T-cell (primary cell): Measurements from ENCODE around the gene SEMA4D. TPM values are rescaled to one million over a fixed set of nuclear protein-coding genes. Genes with fewer than 3 reads are reported as not detected.
A peak's percentile ranks its signal among the peaks of the same experiment; 100 is the strongest.

ENCODE experiments used
- ATAC-seq, 4 experiments: fragments of 200-7000 bp in 3 of 4; fragments of 150-1000 bp in 1 of 4; cut with Tn5 transposase; replicated peaks in 1 of 4; 1 replicate in 3 of 4; 2 replicates in 1 of 4; pipeline ENCODE4 v1.10.0; 2021; ENCODE audit warnings: moderate library complexity in 3 of 4, mild to moderate bottlenecking in 2 of 4, moderate number of reproducible peaks in 1 of 4
- CTCF ChIA-PET, 2 donors: fragments of 300-600 bp; sonication (Branson Sonifier 250); formaldehyde crosslinking; loops; one replicate each; lab custom pipeline; 2022; ENCODE audit warnings: antibody characterized with exemption in 2 of 2; lab: Charles Lee
- POLR2A ChIA-PET, 2 donors: fragments of 300-600 bp; sonication (Branson Sonifier 250); formaldehyde crosslinking; loops; one replicate each; lab custom pipeline; 2022; ENCODE audit warnings: antibody characterized with exemption in 2 of 2; lab: Charles Lee
- DNase-seq, 35 experiments: peaks; one replicate each; pipeline versions ENCODE4 v3.0.0 to v3.0.0-alpha.2; 2013 to 2023
- H3K27ac ChIP-seq: one replicate; pipeline ENCODE4 v1.5.1; 2013; ENCODE audit warnings: low read length
- H3K27me3 ChIP-seq, 2 experiments: replicated peaks in 1 of 2; 1 replicate in 1 of 2; 2 replicates in 1 of 2; pipeline versions ENCODE4 v1.6.1 to v1.7.0; 2013; ENCODE audit warnings: low read length in 1 of 2, mixed read lengths in 1 of 2; ENCODE audit not compliant: control insufficient read depth in 2 of 2, insufficient read depth in 2 of 2; ENCODE audit errors: extremely low read depth in 1 of 2
- H3K36me3 ChIP-seq, 2 donors: 1 replicate in 1 of 2; 2 replicates in 1 of 2; pipeline versions ENCODE4 v1.6.1 to v1.7.0; 2013; ENCODE audit warnings: low read length in 1 of 2; ENCODE audit not compliant: control insufficient read depth in 2 of 2, insufficient read depth in 1 of 2; ENCODE audit errors: extremely low read depth in 1 of 2
- H3K4me1 ChIP-seq, 2 experiments: 1 replicate in 1 of 2; 2 replicates in 1 of 2; pipeline versions ENCODE4 v1.6.1 to v1.7.0; 2013; ENCODE audit warnings: low read length in 2 of 2, mixed read lengths in 1 of 2; ENCODE audit not compliant: insufficient read depth in 2 of 2, control insufficient read depth in 1 of 2; ENCODE audit errors: extremely low read depth in 1 of 2
- H3K4me3 ChIP-seq, 2 donors: 1 replicate in 1 of 2; 2 replicates in 1 of 2; pipeline versions ENCODE4 v1.5.1 to v1.7.0; 2013; ENCODE audit warnings: mild to moderate bottlenecking in 2 of 2, low read length in 1 of 2, moderate library complexity in 1 of 2; ENCODE audit not compliant: control insufficient read depth in 1 of 2; ENCODE audit errors: extremely low read depth in 1 of 2
- H3K9me3 ChIP-seq: 2 replicates; pipeline ENCODE4 v1.7.0; 2013
- H3K27ac Mint-ChIP-seq, 2 donors: one replicate each; pipeline ENCODE4 v1.8.0; 2020 to 2021; ENCODE audit warnings: mild to moderate bottlenecking in 2 of 2, mixed read lengths in 2 of 2
- H3K27me3 Mint-ChIP-seq, 2 donors: one replicate each; pipeline ENCODE4 v1.8.0; 2021 to 2022; ENCODE audit warnings: mixed read lengths in 2 of 2
- H3K36me3 Mint-ChIP-seq: one replicate; pipeline ENCODE4 v1.8.0; 2021; ENCODE audit warnings: mixed read lengths
- H3K4me1 Mint-ChIP-seq, 3 donors: one replicate each; pipeline ENCODE4 v1.8.0; 2020 to 2022; ENCODE audit warnings: mixed read lengths in 3 of 3, mild to moderate bottlenecking in 1 of 3
- H3K4me3 Mint-ChIP-seq, 3 donors: one replicate each; pipeline ENCODE4 v1.8.0; 2020 to 2022; ENCODE audit warnings: mild to moderate bottlenecking in 3 of 3, mixed read lengths in 3 of 3, moderate library complexity in 3 of 3
- H3K9me3 Mint-ChIP-seq, 3 donors: one replicate each; pipeline ENCODE4 v1.8.0; 2020 to 2022; ENCODE audit warnings: mixed read lengths in 3 of 3
- WGBS: methylation state at CpG from one replicate; pipeline ENCODE4 v1.1.5; 2013; ENCODE audit warnings: missing lambda C conversion rate; ENCODE audit not compliant: insufficient coverage; 5-methylcytosine and 5-hydroxymethylcytosine counted together
- total RNA-seq, 35 experiments: library from RNA in 6 of 35; stranded (reverse) in 6 of 35; fragments of 120-200 nt in 1 of 35; gene quantifications; one replicate each; pipeline versions ENCODE4 v1.2.1 to v1.2.4 and lab custom pipeline; 2013 to 2026

SEMA4D gene
- total RNA-seq, 5 donors from 2014 or later (not counting 1 experiment from before 2014, with no cell fraction given): 347 to 585 (median 434) TPM

DNA sequence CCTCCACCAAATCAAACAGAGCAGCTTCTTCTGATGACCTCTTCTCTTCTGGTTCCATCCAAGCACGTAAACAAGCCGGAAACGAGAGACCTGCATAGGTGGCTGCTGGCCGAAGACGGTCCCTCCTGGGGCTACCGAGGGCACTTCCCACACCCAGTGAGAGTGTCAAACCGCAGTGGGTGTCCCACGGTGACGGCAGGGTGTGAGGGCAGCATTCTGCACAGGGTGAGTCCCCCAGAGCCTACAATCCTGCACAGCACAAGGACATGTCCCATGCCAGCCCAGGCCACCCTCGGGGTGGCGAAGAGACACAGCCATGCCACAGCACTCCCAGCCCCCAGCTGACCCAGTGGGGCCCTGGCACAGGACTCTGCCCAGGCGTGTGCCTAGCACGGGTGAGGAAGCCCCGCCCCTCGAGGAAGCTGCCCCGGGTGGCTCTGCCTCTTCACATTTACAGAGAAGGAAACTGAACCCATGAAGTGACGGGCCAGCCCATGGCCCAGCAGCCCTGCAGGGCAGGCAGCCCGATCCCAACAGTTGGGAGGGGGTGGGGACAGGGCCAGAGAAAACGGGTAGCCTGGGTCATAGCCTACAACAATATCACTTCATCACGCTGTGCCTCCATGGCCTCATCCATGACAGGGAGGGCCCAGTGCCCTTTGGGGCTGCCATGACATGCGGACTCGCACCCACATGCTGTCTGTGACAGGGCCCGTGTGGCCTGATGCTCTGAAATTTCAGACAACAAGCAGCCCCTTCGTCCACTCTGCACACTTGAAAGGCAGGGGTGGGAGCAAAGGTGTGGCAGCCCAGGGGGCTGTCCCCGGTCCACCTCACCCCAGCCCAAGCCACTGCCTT lies 43.2 kb downstream of the SEMA4D start:
- Histone ChIP-seq H3K36me3 (peaks cover 14 to 55% of the 10 kb centered on the region in 2 donors), H3K27me3 (no peaks in the 10 kb centered on the region), H3K9me3 (no peaks in the 10 kb centered on the region), H3K27ac (peak overlapping the region; percentile 81), H3K4me3 (peak overlapping the region; percentile 2 to 8), H3K4me1 (peaks cover 66 to 89% of the 10 kb centered on the region in 2 experiments)
- ATAC-seq: peak in 2 of 4 experiments; percentile 11 to 13
- Mint-ChIP-seq H3K9me3 (no peaks in the 10 kb centered on the region), H3K27me3 (no peaks in the 10 kb centered on the region), H3K27ac (peak overlapping the region; percentile 96 to 97), H3K4me3 (peak overlapping the region; percentile 32 to 72 (median 69)), H3K36me3 (peaks cover 37% of the 10 kb centered on the region), H3K4me1 (peaks cover 96 to 97% (median 97%) of the 10 kb centered on the region in 3 donors)
- ChIA-PET POLR2A (no interaction called here), CTCF (no interaction called here)
- DNase-seq: no peak
- WGBS: 45% methylated on average over 19 of the region's 25 CpGs

DNA sequence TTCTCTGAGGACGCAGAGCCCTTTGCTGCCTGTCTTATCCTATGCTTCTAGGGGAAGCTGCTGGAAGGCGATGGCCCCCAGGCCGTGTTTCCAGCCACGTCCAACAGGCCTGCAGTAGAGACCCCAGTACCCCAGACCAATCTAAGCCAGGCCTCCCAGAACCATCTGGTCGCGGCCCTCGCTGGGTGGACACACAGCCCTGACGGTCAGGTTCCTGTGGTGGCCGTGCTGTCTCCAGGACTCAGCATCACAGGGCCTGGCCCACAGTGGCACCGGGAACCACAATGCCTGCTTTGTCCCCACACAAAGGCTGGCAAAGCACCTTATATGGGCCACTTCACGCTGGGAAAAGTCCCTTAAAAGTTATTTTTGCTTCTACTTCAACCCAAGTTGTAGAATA lies 44.5 kb downstream of the SEMA4D start:
- no peak overlapping the region for H3K27ac ChIP-seq
- Mint-ChIP-seq H3K4me3 (peak overlapping the region in 2 of 3 donors; percentile 34 to 72), H3K4me1 (peaks cover 96 to 97% (median 97%) of the 10 kb centered on the region in 3 donors), H3K36me3 (peaks cover 40% of the 10 kb centered on the region), H3K9me3 (no peaks in the 10 kb centered on the region), H3K27me3 (no peaks in the 10 kb centered on the region), H3K27ac (peak overlapping the region; percentile 96 to 97)
- CTCF ChIA-PET: no interaction called here
- no peak overlapping the region for H3K4me3 ChIP-seq
- H3K9me3 ChIP-seq: no peaks in the 10 kb centered on the region
- POLR2A ChIA-PET: no interaction called here
- no peaks in the 10 kb centered on the region for H3K27me3 ChIP-seq
- peaks cover 13 to 57% of the 10 kb centered on the region in 2 donors for H3K36me3 ChIP-seq
- WGBS: 96% methylated on average over 9 of the region's 11 CpGs
- ATAC-seq: no peak
- peaks cover 69 to 90% of the 10 kb centered on the region in 2 experiments for H3K4me1 ChIP-seq
- DNase-seq: no peak

DNA sequence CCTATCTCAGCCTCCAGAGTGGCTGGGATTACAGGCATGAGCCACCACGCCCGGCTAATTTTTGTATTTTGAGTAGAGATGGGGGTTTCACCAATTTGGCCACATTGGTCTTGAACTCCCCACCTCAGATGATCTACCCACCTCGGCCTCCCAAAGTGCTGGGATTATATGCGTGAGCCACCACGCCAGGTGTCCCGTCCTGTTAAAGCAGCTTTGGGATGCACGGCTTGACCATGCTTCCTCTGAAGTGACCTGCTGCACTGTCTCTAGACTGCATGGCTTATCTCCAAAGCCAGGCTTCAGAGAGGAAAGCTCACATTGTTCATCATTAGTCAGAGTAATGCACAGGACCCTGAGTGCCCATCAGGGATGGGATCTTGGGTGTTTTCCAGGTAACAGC lies 45.4 kb downstream of the SEMA4D start:
- Mint-ChIP-seq H3K4me1 (peaks cover 93 to 97% (median 95%) of the 10 kb centered on the region in 3 donors), H3K36me3 (peaks cover 42% of the 10 kb centered on the region), H3K27ac (peak overlapping the region; percentile 96 to 97), H3K9me3 (no peaks in the 10 kb centered on the region), H3K4me3 (peak overlapping the region in 1 of 3 donors; percentile 72), H3K27me3 (no peaks in the 10 kb centered on the region)
- Histone ChIP-seq H3K4me3 (no peak overlapping the region), H3K27me3 (no peaks in the 10 kb centered on the region), H3K27ac (no peak overlapping the region), H3K4me1 (peaks cover 70 to 90% of the 10 kb centered on the region in 2 experiments), H3K9me3 (no peaks in the 10 kb centered on the region), H3K36me3 (peaks cover 13 to 56% of the 10 kb centered on the region in 2 donors)
- POLR2A ChIA-PET: interaction anchor here in 1 of 2 donors (0.5 kb wide), 1 partner anchor 12 kb away, joined by 6 read pairs; no protein-coding TSS in a partner anchor
- ATAC-seq: no peak
- 100% methylated on average over 5 of the region's 7 CpGs for WGBS
- CTCF ChIA-PET: interaction anchor here in 1 of 2 donors (0.5 kb wide), 1 partner anchor 69 kb away, joined by 4 read pairs; no protein-coding TSS in a partner anchor
- no peak for DNase-seq

DNA sequence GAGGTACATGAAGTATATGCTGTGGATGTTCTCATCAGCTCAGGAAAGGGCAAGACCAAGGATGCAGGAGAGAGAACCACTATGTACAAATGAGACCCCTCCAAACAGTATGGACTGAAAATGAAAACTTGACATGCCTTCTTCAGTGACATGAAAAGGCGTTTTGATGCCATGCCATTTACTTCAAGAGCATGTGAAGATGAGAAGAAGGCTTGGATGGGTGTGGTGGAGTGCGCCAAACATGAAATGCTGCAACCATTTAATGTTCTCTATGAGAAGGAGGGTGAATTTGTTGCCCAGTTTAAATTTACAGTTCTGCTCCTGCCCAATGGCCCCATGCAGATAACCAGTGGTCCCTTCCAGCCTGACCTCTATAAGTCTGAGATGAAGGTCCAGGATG lies 47.7 kb downstream of the SEMA4D start:
- H3K27me3 Mint-ChIP-seq: no peaks in the 10 kb centered on the region
- Histone ChIP-seq H3K9me3 (no peaks in the 10 kb centered on the region), H3K36me3 (peaks cover 12 to 68% of the 10 kb centered on the region in 2 donors), H3K27ac (no peak overlapping the region), H3K4me3 (no peak overlapping the region), H3K4me1 (peaks cover 57 to 90% of the 10 kb centered on the region in 2 experiments), H3K27me3 (no peaks in the 10 kb centered on the region)
- ATAC-seq (peak in 1 of 4 experiments; percentile 52), DNase-seq (peak in 1 of 35 experiments; percentile 51)
- WGBS: 57% methylated on average over 1 of the region's 2 CpGs
- no peaks in the 10 kb centered on the region for H3K9me3 Mint-ChIP-seq
- peak overlapping the region; percentile 94 to 96 for H3K27ac Mint-ChIP-seq
- CTCF ChIA-PET: interaction anchor here (0.6 to 2.3 kb wide), 5 partner anchors 24 to 174 kb away, joined by 3 to 8 read pairs (median 4); no protein-coding TSS in a partner anchor
- peaks cover 42% of the 10 kb centered on the region for H3K36me3 Mint-ChIP-seq
- POLR2A ChIA-PET: interaction anchor here in 1 of 2 donors (0.6 kb wide), 1 partner anchor 24 kb away, joined by 4 read pairs; no protein-coding TSS in a partner anchor
- H3K4me1 Mint-ChIP-seq: peaks cover 93 to 97% (median 95%) of the 10 kb centered on the region in 3 donors
- H3K4me3 Mint-ChIP-seq: peak overlapping the region in 2 of 3 donors; percentile 71 to 72

DNA sequence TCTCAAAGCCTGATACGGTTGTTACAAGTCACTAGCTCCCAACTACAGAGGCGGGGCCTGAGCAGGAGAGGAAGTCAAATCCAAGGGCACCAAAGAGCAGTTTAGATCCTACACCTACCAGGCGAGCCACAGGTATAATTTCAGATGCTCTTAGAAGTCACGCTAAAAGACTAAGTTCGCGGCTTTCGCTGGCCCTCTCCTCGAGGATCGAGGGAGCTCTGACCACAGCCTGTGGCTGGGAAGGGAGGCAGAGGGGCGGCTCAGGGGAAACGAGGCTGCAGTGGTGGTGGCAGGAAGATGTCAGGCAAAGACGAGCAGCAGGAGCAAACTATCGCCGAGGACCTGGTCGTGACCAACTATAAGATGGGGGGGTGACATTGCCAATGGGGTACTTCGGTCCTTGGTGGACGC lies 48.6 kb downstream of the SEMA4D start:
- WGBS: 28% methylated on average over 17 of the region's 17 CpGs
- POLR2A ChIA-PET: no interaction called here
- no peak overlapping the region for H3K4me3 ChIP-seq
- no peak for DNase-seq
- H3K9me3 Mint-ChIP-seq: no peaks in the 10 kb centered on the region
- peaks cover 8 to 62% of the 10 kb centered on the region in 2 donors for H3K36me3 ChIP-seq
- peak in 2 of 4 experiments; percentile 15 to 27 for ATAC-seq
- no peaks in the 10 kb centered on the region for H3K9me3 ChIP-seq
- no peaks in the 10 kb centered on the region for H3K27me3 Mint-ChIP-seq
- no peaks in the 10 kb centered on the region for H3K27me3 ChIP-seq
- peak overlapping the region; percentile 94 to 96 for H3K27ac Mint-ChIP-seq
- peaks cover 93 to 97% (median 95%) of the 10 kb centered on the region in 3 donors for H3K4me1 Mint-ChIP-seq
- H3K4me1 ChIP-seq: peaks cover 51 to 90% of the 10 kb centered on the region in 2 experiments
- CTCF ChIA-PET: interaction anchor here in 1 of 2 donors (1.0 to 2.3 kb wide), 3 partner anchors 39 to 99 kb away, joined by 3 to 8 read pairs (median 4); no protein-coding TSS in a partner anchor
- peaks cover 43% of the 10 kb centered on the region for H3K36me3 Mint-ChIP-seq
- peak overlapping the region; percentile 68 to 72 (median 71) for H3K4me3 Mint-ChIP-seq
- peak overlapping the region; percentile 3 for H3K27ac ChIP-seq

DNA sequence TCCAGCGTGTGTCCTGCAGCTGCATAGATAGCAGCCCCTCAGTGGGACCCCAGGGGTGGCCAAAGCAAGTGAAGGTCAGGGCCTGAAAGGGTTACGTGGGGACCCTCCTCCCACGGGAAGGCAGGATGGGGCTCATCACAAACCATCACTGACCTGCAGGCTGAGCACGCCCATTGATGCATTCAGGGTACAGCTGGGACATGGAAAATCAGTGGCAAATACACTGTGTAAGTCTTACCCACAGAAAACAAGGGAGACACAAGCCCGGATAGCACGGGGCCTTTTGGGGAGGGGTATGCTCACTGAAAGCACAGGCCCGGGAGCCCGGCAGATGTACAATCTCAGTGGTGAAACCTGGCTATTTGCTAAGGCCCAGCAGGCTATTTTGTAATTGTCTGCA lies 49.1 kb downstream of the SEMA4D start:
- H3K36me3 Mint-ChIP-seq: peaks cover 46% of the 10 kb centered on the region

More for the DNA sequence above, 49.1 kb downstream of the SEMA4D start:
- Mint-ChIP-seq H3K4me3 (peak overlapping the region; percentile 68 to 72 (median 71)), H3K4me1 (peaks cover 93 to 97% (median 95%) of the 10 kb centered on the region in 3 donors), H3K27ac (peak overlapping the region; percentile 94 to 96), H3K9me3 (no peaks in the 10 kb centered on the region), H3K27me3 (no peaks in the 10 kb centered on the region)
- H3K4me1 ChIP-seq: peaks cover 49 to 90% of the 10 kb centered on the region in 2 experiments
- no peak for ATAC-seq
- CTCF ChIA-PET: interaction anchor here in 1 of 2 donors (0.7 to 2.3 kb wide), 3 partner anchors 12 to 100 kb away, joined by 3 to 8 read pairs (median 4); no protein-coding TSS in a partner anchor
- H3K27ac ChIP-seq: peak overlapping the region; percentile 62
- no peak for DNase-seq
- peaks cover 10 to 61% of the 10 kb centered on the region in 2 donors for H3K36me3 ChIP-seq
- H3K27me3 ChIP-seq: no peaks in the 10 kb centered on the region
- WGBS: 43% methylated on average over 1 of the region's 8 CpGs
- POLR2A ChIA-PET: no interaction called here
- no peak overlapping the region for H3K4me3 ChIP-seq
- H3K9me3 ChIP-seq: no peaks in the 10 kb centered on the region
